ENCODE results near the gene ZNF474.
A peak's percentile ranks its signal among the peaks of the same experiment; 100 is the strongest.
"Not testable (repeated sequence)": the region's sequence is repeated elsewhere in the genome, so short reads cannot be mapped to it uniquely, and the experiment has no call there.

Gene ZNF474

DNA sequence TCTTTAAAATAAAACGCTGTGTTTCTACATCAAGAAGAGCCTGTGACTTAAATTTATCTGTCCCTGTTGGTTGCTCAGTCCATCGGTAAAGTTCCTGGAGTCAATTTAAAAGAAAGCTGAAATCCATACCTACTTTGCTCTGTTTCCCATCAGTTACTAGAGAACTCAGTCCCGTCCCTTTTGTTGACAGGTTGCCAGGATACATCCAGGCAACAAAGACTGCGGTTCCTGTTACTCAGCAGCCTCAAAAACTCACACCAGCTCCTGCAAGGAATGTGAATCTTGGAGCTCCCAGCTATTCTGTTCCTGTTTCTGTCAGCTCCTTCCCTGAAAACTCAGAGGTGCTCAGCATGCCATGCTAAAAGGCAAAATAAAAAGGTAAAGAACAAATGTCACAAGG lies at the start of gene ZNF474:
TSS of gene ZNF474 (plus strand) at position 241 of the 400 bp plus-strand sequence. CDS start 22,445 bp downstream, outside the sequence.
- Histone ChIP-seq H3K36me3 (no peaks in the 10 kb centered on the region), H3K9ac (no peak within 1 kb of the TSS), H3K27me3 (no peaks in the 10 kb centered on the region), H3K4me2 (no peak within 1 kb of the TSS), H3K4me3 (no peak within 1 kb of the TSS), H4K20me1 (no peaks in the 10 kb centered on the region), H3K27ac (no peak within 1 kb of the TSS), H3K9me3 (replicated peaks in 1 of 11) (no peaks in the 10 kb centered on the region), H3K4me1 (no peaks in the 10 kb centered on the region)
- TF ChIP-seq Cebpa-rat (IDR thresholded peaks at IDR 0.05): no peak

DNA sequence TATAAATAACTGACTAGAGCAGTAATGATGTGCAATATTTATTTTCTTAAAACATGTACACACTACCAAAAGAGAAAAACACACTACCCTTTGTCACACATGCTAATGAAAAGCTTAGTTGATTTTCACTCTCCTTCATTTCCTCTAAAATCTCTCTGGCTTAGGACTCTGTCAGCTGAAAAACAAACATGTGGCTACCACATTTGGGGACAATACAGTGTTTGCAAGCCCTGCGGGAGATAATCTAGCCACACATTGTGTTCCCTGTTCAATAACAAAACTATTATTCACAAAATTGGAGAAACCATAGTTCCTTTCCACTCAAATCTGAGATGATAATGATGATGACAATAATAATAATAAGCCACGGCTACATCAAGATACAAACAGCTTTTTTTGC lies 47.8 kb upstream of the ZNF474 start:
- H3K9me3 ChIP-seq (replicated peaks in 1 of 11): peaks cover 13 to 18% (median 17%) of the 10 kb centered on the region in 11 experiments
- H3K4me3 ChIP-seq: no peak overlapping the region
- H3K4me1 ChIP-seq: no peaks in the 10 kb centered on the region
- H3K27me3 ChIP-seq: no peaks in the 10 kb centered on the region
- no peak overlapping the region for H3K27ac ChIP-seq
- H4K20me1 ChIP-seq: no peaks in the 10 kb centered on the region
- no peak overlapping the region for H3K4me2 ChIP-seq
- no peak for TF ChIP-seq Cebpa-rat (IDR thresholded peaks at IDR 0.05)
- no peak overlapping the region for H3K9ac ChIP-seq
- H3K36me3 ChIP-seq: peaks cover 0 to 16% (median 0%) of the 10 kb centered on the region in 11 experiments; a peak in 5 of 22 replicates

GRCh38 chr5:122083535-122083934 lies 45.8 kb upstream of the ZNF474 start:
- Histone ChIP-seq H3K27ac (no peak overlapping the region), H3K9me3 (replicated peaks in 1 of 11) (no peaks in the 10 kb centered on the region), H3K4me1 (no peaks in the 10 kb centered on the region), H3K4me3 (no peak overlapping the region), H3K36me3 (no peaks in the 10 kb centered on the region), H3K4me2 (no peak overlapping the region), H4K20me1 (no peaks in the 10 kb centered on the region), H3K27me3 (no peaks in the 10 kb centered on the region), H3K9ac (no peak overlapping the region)
- no peak for TF ChIP-seq Cebpa-rat (IDR thresholded peaks at IDR 0.05)

DNA sequence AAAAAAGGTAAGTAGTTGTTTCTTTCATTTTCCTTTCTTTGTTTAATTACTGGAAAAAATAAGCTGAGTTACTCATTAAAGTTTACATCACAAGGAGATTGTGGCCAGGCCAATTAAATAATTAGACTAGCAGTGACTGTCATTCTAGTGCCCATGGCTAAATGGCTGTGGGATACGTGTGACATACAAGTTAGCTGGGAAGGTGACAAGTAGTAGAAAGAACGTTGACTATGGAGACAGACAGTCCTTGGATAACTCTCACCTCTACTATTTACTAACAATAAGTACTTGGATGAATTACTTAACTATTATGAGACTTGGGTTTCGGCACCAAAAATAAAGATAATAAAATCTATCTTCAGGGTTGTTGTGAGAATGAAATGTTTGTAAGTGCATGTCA lies 44.3 kb upstream of the ZNF474 start:
- Histone ChIP-seq H3K36me3 (no peaks in the 10 kb centered on the region), H3K4me2 (no peak overlapping the region), H4K20me1 (no peaks in the 10 kb centered on the region), H3K27ac (no peak overlapping the region), H3K4me1 (peaks cover 4 to 8% (median 7%) of the 10 kb centered on the region in 10 experiments; a peak in 18 of 20 replicates), H3K9ac (no peak overlapping the region), H3K9me3 (replicated peaks in 1 of 11) (no peaks in the 10 kb centered on the region), H3K27me3 (no peaks in the 10 kb centered on the region), H3K4me3 (no peak overlapping the region)
- no peak for TF ChIP-seq Cebpa-rat (IDR thresholded peaks at IDR 0.05)

DNA sequence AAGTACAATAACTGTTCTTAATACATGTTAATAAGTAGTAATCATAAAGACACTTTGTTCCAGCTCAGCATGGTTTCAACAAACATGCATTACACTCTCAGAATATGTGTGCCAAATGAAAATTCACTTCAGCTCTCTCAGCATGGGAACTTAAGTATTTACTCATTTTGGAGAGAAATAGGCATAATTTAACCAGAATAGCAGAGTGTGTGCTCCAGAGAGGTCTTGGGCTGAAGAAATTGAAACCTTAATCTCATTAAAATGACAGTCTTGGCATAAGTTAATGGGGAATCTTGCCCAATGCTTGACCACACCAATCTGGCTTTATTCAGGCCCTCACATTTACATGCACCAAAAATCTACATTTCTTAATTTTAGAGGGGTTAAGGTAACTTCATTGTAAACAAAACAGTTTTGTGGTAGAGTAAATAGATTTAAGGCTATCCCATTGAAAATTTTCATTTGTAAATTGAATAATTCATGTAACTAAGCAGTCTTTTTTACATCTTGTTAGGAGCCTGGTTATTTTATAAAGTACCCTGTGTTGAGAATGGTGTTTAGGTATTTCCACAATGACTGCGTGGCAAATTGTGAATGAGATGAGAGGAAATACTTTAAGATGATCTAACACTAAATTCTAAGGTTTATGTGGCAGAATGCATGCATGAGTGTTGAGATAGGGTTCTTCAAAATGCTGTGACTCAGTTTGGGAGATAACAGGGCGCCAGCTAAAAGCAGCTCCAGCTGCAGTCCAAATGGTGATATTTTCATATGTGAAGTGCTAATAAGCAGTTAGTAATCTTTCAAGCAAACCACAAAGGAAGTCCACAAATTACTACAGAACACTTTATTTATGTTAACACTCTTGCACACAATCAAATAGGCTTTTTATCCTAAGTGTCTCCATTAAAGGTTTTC lies 40.0 kb upstream of the ZNF474 start:
- Histone ChIP-seq H3K4me3 (no peak overlapping the region), H4K20me1 (no peaks in the 10 kb centered on the region), H3K27me3 (no peaks in the 10 kb centered on the region), H3K27ac (no peak overlapping the region), H3K9ac (no peak overlapping the region), H3K9me3 (replicated peaks in 1 of 11) (no peaks in the 10 kb centered on the region), H3K4me2 (peak overlapping the region; percentile 13 to 48 (median 39); a peak in 17 of 22 replicates), H3K4me1 (peaks cover 4 to 8% (median 7%) of the 10 kb centered on the region in 10 experiments; a peak in 18 of 20 replicates), H3K36me3 (no peaks in the 10 kb centered on the region)
- no peak for TF ChIP-seq Cebpa-rat (IDR thresholded peaks at IDR 0.05)

GRCh38 chr5:122091936-122092600 lies 37.3 kb upstream of the ZNF474 start:
- H3K4me3 ChIP-seq: no peak overlapping the region
- H3K4me1 ChIP-seq: peaks cover 4 to 19% (median 7%) of the 10 kb centered on the region in 10 experiments; a peak in 18 of 20 replicates
- no peaks in the 10 kb centered on the region for H3K27me3 ChIP-seq
- H4K20me1 ChIP-seq: no peaks in the 10 kb centered on the region
- no peaks in the 10 kb centered on the region for H3K36me3 ChIP-seq
- no peak overlapping the region for H3K27ac ChIP-seq
- no peak overlapping the region for H3K9ac ChIP-seq
- TF ChIP-seq Cebpa-rat (IDR thresholded peaks at IDR 0.05): no peak
- H3K9me3 ChIP-seq (replicated peaks in 1 of 11): no peaks in the 10 kb centered on the region
- no peak overlapping the region for H3K4me2 ChIP-seq

DNA sequence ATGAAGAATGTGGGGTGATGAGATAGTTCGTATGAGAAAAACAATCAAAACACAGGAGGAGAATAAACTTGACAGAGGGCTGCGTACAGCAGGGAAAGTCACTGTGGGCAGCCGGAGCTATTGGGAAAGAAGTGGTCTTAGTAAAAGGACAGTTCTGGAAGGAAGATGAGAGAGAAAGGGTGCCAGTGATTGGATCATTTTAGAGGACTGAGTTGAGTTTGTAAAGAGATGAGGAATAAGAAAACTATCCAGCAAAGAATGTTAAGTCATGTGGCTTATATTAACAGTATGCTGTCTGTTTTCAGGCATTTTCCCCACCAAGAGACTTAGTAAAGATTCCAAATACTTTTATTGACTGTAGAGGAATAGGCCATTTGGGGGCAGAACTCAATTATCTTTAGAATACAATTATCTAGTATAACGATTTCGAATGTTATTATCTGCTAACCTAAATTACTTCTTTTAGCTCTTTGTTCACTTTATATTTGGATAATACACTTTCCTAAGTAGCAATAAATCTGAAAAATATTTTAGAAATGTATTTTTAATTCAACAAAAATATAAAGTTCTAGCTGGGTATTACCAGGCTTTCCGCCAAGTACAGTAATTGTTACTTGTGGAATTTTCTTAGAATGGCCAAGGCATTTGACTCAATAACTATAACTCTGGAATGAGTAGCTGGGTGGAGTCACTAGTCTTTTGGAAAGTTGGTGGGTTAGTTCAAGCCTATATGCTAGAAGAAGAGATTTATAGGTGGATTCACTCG lies 35.7 kb upstream of the ZNF474 start:
- Histone ChIP-seq H4K20me1 (no peaks in the 10 kb centered on the region), H3K36me3 (no peaks in the 10 kb centered on the region), H3K4me2 (no peak overlapping the region), H3K4me1 (peaks cover 4 to 19% (median 7%) of the 10 kb centered on the region in 10 experiments; a peak in 18 of 20 replicates), H3K4me3 (no peak overlapping the region), H3K9me3 (replicated peaks in 1 of 11) (no peaks in the 10 kb centered on the region), H3K27me3 (no peaks in the 10 kb centered on the region), H3K27ac (no peak overlapping the region), H3K9ac (no peak overlapping the region)
- TF ChIP-seq Cebpa-rat (IDR thresholded peaks at IDR 0.05): no peak

DNA sequence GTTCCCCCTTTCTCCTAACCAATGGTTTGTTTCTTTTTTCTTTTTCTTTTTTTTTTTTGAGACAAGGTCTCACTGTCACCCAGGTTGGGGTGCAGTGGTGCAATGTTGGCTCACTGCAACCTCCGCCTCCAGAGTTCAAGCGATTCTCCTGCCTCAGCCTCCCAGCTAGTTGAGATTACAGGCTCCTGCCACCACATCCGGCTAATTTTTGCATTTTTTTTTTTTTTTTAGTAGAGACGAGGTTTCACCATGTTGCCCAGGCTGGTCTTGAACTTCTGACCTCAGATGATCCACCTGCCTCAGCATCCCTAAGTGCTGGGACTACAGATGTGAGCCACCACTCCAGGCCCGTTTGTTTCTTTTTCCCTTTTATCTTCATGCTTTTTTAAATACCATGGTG lies 35.1 kb upstream of the ZNF474 start:
- H3K9me3 ChIP-seq (replicated peaks in 1 of 11); H3K9ac ChIP-seq; H3K27ac ChIP-seq; H3K36me3 ChIP-seq; H3K4me2 ChIP-seq; H3K4me3 ChIP-seq; H3K27me3 ChIP-seq; H4K20me1 ChIP-seq: not testable (repeated sequence)
- peaks cover 4 to 21% (median 6%) of the 10 kb centered on the region in 10 experiments; a peak in 18 of 20 replicates for H3K4me1 ChIP-seq

- no peaks in the 10 kb centered on the region for H3K36me3 ChIP-seq
- H3K27ac ChIP-seq: no peak overlapping the region
- no peak for TF ChIP-seq Cebpa-rat (IDR thresholded peaks at IDR 0.05)
- no peak overlapping the region for H3K4me3 ChIP-seq
- H3K27me3 ChIP-seq: no peaks in the 10 kb centered on the region
- no peaks in the 10 kb centered on the region for H4K20me1 ChIP-seq
- peaks cover 0 to 16% (median 0%) of the 10 kb centered on the region in 10 experiments; a peak in 3 of 20 replicates for H3K4me1 ChIP-seq
- H3K9me3 ChIP-seq (replicated peaks in 1 of 11): no peaks in the 10 kb centered on the region
- H3K4me2 ChIP-seq: peak overlapping the region in 2 of 11 experiments; percentile 20 to 44; a peak in 2 of 22 replicates
- H3K9ac ChIP-seq: no peak overlapping the region
Observed at GRCh38 chr5:122095158-122095557, 34.2 kb upstream of the ZNF474 start.

All from BLaER1 treated with 17β-estradiol and CSF1 and Interleukin-3, amounts not matched to agents 10 nM and 100 nM (cell line).